ENCODE results near the gene PAXX.

The PAXX gene

GRCh38 chr9:137023583-137023991 lies 31.4 kb downstream of the PAXX start:
- Histone ChIP-seq H3K9me3 (ENCODE audit: control insufficient read depth, insufficient read depth, low read depth, low read length) (no peaks in the 10 kb centered on the region), H3K27ac (ENCODE audit: low read depth, low read length) (no peak overlapping the region), H3K9ac (ENCODE audit: low read length) (no peak overlapping the region)

GRCh38 chr9:137025517-137025966 lies 33.3 kb downstream of the PAXX start:
- Histone ChIP-seq H3K4me1 (ENCODE audit: control insufficient read depth, insufficient read depth, low read length) (peaks cover 7% of the 10 kb centered on the region; the same call in 1 of the 2 replicates), H3K9me3 (ENCODE audit: control insufficient read depth, insufficient read depth, low read depth, low read length) (no peaks in the 10 kb centered on the region), H3K27ac (ENCODE audit: low read depth, low read length) (no peak overlapping the region), H3K27me3 (ENCODE audit: control insufficient read depth, insufficient read depth, low read length) (peaks cover 24% of the 10 kb centered on the region), H3K9ac (ENCODE audit: low read length) (no peak overlapping the region), H3K36me3 (ENCODE audit: control insufficient read depth, insufficient read depth, low read length) (no peaks in the 10 kb centered on the region), H3K4me3 (ENCODE audit: low read depth, low read length) (no peak overlapping the region)

More at GRCh38 chr9:137023583-137023991, 31.4 kb downstream of the PAXX start:
- Histone ChIP-seq H3K4me3 (ENCODE audit: low read depth, low read length) (no peak overlapping the region), H3K36me3 (ENCODE audit: control insufficient read depth, insufficient read depth, low read length) (no peaks in the 10 kb centered on the region), H3K4me1 (ENCODE audit: control insufficient read depth, insufficient read depth, low read length) (peaks cover 3% of the 10 kb centered on the region; the same call in 1 of the 2 replicates), H3K27me3 (ENCODE audit: control insufficient read depth, insufficient read depth, low read length) (peaks cover 17% of the 10 kb centered on the region)

- peaks cover 24% of the 10 kb centered on the region for H3K27me3 ChIP-seq (ENCODE audit: control insufficient read depth, insufficient read depth, low read length)
- no peak overlapping the region for H3K9ac ChIP-seq (ENCODE audit: low read length)
- H3K9me3 ChIP-seq (ENCODE audit: control insufficient read depth, insufficient read depth, low read depth, low read length) = no peaks in the 10 kb centered on the region
- H3K4me1 ChIP-seq (ENCODE audit: control insufficient read depth, insufficient read depth, low read length) = peaks cover 7% of the 10 kb centered on the region; the same call in 1 of the 2 replicates
- no peak overlapping the region for H3K4me3 ChIP-seq (ENCODE audit: low read depth, low read length)
- H3K27ac ChIP-seq (ENCODE audit: low read depth, low read length) = no peak overlapping the region
- H3K36me3 ChIP-seq (ENCODE audit: control insufficient read depth, insufficient read depth, low read length) = no peaks in the 10 kb centered on the region
These were observed 34.2 kb downstream of the PAXX start for GRCh38 chr9:137026384-137026783.

GRCh38 chr9:137026828-137027227 lies 34.6 kb downstream of the PAXX start:
- Histone ChIP-seq H3K27me3 (ENCODE audit: control insufficient read depth, insufficient read depth, low read length) (peaks cover 24% of the 10 kb centered on the region), H3K9ac (ENCODE audit: low read length) (no peak overlapping the region), H3K9me3 (ENCODE audit: control insufficient read depth, insufficient read depth, low read depth, low read length) (no peaks in the 10 kb centered on the region), H3K36me3 (ENCODE audit: control insufficient read depth, insufficient read depth, low read length) (no peaks in the 10 kb centered on the region), H3K27ac (ENCODE audit: low read depth, low read length) (no peak overlapping the region), H3K4me1 (ENCODE audit: control insufficient read depth, insufficient read depth, low read length) (peaks cover 7% of the 10 kb centered on the region; the same call in 1 of the 2 replicates), H3K4me3 (ENCODE audit: low read depth, low read length) (peak overlapping the region; percentile 44; the same call in 1 of the 2 replicates)

- Histone ChIP-seq H3K4me1 (ENCODE audit: control insufficient read depth, insufficient read depth, low read length) (peaks cover 5% of the 10 kb centered on the region; the same call in 1 of the 2 replicates), H3K27me3 (ENCODE audit: control insufficient read depth, insufficient read depth, low read length) (peaks cover 24% of the 10 kb centered on the region), H3K36me3 (ENCODE audit: control insufficient read depth, insufficient read depth, low read length) (no peaks in the 10 kb centered on the region), H3K9ac (ENCODE audit: low read length) (no peak within 1 kb of the TSS), H3K27ac (ENCODE audit: low read depth, low read length) (no peak within 1 kb of the TSS), H3K4me3 (ENCODE audit: low read depth, low read length) (peak within 1 kb of the TSS; percentile 69), H3K9me3 (ENCODE audit: control insufficient read depth, insufficient read depth, low read depth, low read length) (no peaks in the 10 kb centered on the region)
These were observed 35.4 kb downstream of the PAXX start, which contains the start of gene ABCA2 for GRCh38 chr9:137027369-137028262. ABCA2 (minus strand) TSS chr9:137028237; CDS start chr9:137028140, 97 bp downstream.

GRCh38 chr9:137028263-137029057 lies 36.2 kb downstream of the PAXX start:
- Histone ChIP-seq H3K4me1 (ENCODE audit: control insufficient read depth, insufficient read depth, low read length) (peaks cover 5% of the 10 kb centered on the region; the same call in 1 of the 2 replicates), H3K9me3 (ENCODE audit: control insufficient read depth, insufficient read depth, low read depth, low read length) (no peaks in the 10 kb centered on the region), H3K36me3 (ENCODE audit: control insufficient read depth, insufficient read depth, low read length) (no peaks in the 10 kb centered on the region), H3K27ac (ENCODE audit: low read depth, low read length) (no peak overlapping the region), H3K9ac (ENCODE audit: low read length) (no peak overlapping the region), H3K4me3 (ENCODE audit: low read depth, low read length) (peak overlapping the region; percentile 69), H3K27me3 (ENCODE audit: control insufficient read depth, insufficient read depth, low read length) (peaks cover 24% of the 10 kb centered on the region)

- Histone ChIP-seq H3K27me3 (ENCODE audit: control insufficient read depth, insufficient read depth, low read length) (peaks cover 24% of the 10 kb centered on the region), H3K27ac (ENCODE audit: low read depth, low read length) (no peak overlapping the region), H3K36me3 (ENCODE audit: control insufficient read depth, insufficient read depth, low read length) (no peaks in the 10 kb centered on the region), H3K4me1 (ENCODE audit: control insufficient read depth, insufficient read depth, low read length) (peaks cover 5% of the 10 kb centered on the region; the same call in 1 of the 2 replicates), H3K9me3 (ENCODE audit: control insufficient read depth, insufficient read depth, low read depth, low read length) (no peaks in the 10 kb centered on the region), H3K9ac (ENCODE audit: low read length) (no peak overlapping the region), H3K4me3 (ENCODE audit: low read depth, low read length) (peak overlapping the region; percentile 69)
These were observed 37.1 kb downstream of the PAXX start for GRCh38 chr9:137029058-137029936.

- peaks cover 30% of the 10 kb centered on the region for H3K27me3 ChIP-seq (ENCODE audit: control insufficient read depth, insufficient read depth, low read length)
- H3K4me1 ChIP-seq (ENCODE audit: control insufficient read depth, insufficient read depth, low read length) = peaks cover 5% of the 10 kb centered on the region; the same call in 1 of the 2 replicates
- no peak overlapping the region for H3K4me3 ChIP-seq (ENCODE audit: low read depth, low read length)
- no peaks in the 10 kb centered on the region for H3K9me3 ChIP-seq (ENCODE audit: control insufficient read depth, insufficient read depth, low read depth, low read length)
- H3K27ac ChIP-seq (ENCODE audit: low read depth, low read length) = no peak overlapping the region
- H3K9ac ChIP-seq (ENCODE audit: low read length) = no peak overlapping the region
- H3K36me3 ChIP-seq (ENCODE audit: control insufficient read depth, insufficient read depth, low read length) = no peaks in the 10 kb centered on the region
These were observed 37.8 kb downstream of the PAXX start for GRCh38 chr9:137030006-137030405.

GRCh38 chr9:137030538-137031527 lies 38.6 kb downstream of the PAXX start:
- Histone ChIP-seq H3K9ac (ENCODE audit: low read length) (no peak overlapping the region), H3K4me3 (ENCODE audit: low read depth, low read length) (no peak overlapping the region), H3K36me3 (ENCODE audit: control insufficient read depth, insufficient read depth, low read length) (no peaks in the 10 kb centered on the region), H3K9me3 (ENCODE audit: control insufficient read depth, insufficient read depth, low read depth, low read length) (no peaks in the 10 kb centered on the region), H3K4me1 (ENCODE audit: control insufficient read depth, insufficient read depth, low read length) (peaks cover 5% of the 10 kb centered on the region; the same call in 1 of the 2 replicates), H3K27me3 (ENCODE audit: control insufficient read depth, insufficient read depth, low read length) (peaks cover 31% of the 10 kb centered on the region), H3K27ac (ENCODE audit: low read depth, low read length) (no peak overlapping the region)

All from HUES6 (cell line).